Prostate gland (tissue), 2 donors: Measurements from ENCODE around the gene UST.

Experiments
- CTCF ChIP-seq, 4 experiments: fragments of 200-600 bp in 2 of 4; fragments of 450-650 bp in 2 of 4; sonication (generic) in 2 of 4; IDR thresholded peaks; 1 replicate in 3 of 4; 2 replicates in 1 of 4; pipeline ENCODE4 v1.5.1; 2016 to 2019; ENCODE audit warnings: antibody characterized with exemption in 4 of 4, mild to moderate bottlenecking in 2 of 4, moderate library complexity in 2 of 4
- POLR2A ChIP-seq: fragments of 450-650 bp; IDR thresholded peaks from one replicate; pipeline ENCODE4 v1.6.1; 2016; ENCODE audit warnings: antibody characterized with exemption, mild to moderate bottlenecking
- POLR2AphosphoS5 ChIP-seq: sonication (generic); formaldehyde crosslinking; IDR thresholded peaks from one replicate; pipeline ENCODE4 v1.6.1; 2017; ENCODE audit warnings: antibody characterized with exemption

GRCh38 chr6:148973538-148974208 is 226.8 kb downstream of the UST start:
- TF ChIP-seq POLR2A (no peak), CTCF (IDR thresholded peaks at IDR 0.05) (peak in 1 of 4 experiments; percentile 30), POLR2AphosphoS5 (no peak)
